GM18508 (cell line): ENCODE data around the gene TMPRSS13.

Experiments
- ATAC-seq: cut with Tn5 transposase; IDR thresholded peaks from one replicate; pipeline ENCODE4 v1.9.1; 2021; ENCODE audit warnings: moderate number of reproducible peaks; ENCODE audit not compliant: insufficient read depth, unreplicated experiment

Gene TMPRSS13

GRCh38 chr11:117900720-117901440 is 28.3 kb downstream of the TMPRSS13 start:
- ATAC-seq, result no peak

GRCh38 chr11:117900121-117900648 is 29.0 kb downstream of the TMPRSS13 start:
- ATAC-seq, result no peak

DNA sequence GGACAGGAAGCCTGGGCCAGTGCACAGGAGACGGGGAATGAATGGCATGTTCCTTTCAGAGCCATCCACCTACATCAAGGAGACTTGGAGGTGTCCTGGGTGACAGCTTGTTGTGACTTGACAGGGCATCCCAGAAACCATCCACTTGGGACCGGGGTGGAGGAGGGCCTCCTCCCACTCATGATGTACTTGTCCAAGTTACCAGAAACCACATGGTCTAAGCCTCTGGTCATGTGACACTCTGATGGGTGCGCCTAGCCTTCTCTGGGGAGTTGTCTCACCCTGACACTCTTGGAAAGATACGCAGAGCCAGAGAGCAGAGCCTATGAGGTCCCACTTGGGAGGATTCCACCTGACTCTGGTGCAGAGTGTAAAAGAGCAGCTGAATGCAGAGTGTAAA is 31.1 kb downstream of the TMPRSS13 start:
- ATAC-seq, result no peak

DNA sequence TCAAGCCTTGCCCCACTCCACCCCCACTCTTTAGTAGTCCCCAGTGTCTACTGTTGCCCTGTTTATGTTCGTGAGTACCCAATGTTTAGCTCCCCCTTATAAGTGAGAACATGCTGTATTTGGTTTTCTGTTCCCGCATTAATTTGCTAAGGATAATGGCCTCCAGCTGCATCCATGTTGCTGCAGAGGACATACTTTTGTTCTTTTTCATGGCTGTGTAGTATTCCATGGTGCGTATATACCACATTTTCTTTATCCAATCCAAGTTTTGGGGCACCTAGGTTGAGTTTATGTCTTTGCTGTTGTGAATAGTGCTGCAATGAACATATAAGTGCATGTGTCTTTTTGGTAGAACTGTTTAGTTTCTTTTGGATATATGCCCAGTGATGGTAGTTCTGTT is 36.6 kb downstream of the TMPRSS13 start:
- ATAC-seq, result no peak

DNA sequence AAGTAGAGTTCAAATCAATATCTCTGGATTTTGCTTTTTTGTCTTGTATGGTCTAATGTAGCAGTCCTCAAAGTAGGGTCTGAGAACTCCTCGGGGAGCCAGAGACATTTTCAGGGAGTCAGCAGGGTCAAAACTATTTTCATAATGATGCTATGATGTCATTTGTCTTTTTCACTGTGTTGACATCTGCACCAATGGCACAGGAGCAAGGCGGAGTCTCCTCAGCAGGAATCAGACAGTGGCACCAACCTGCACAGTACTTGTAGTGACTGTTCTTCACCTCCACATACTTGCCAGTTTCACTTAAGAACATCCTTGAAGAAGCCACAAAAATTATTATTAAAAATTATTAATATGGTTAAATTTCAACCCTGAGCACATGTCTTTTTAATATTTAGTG is 37.8 kb downstream of the TMPRSS13 start:
- no peak for ATAC-seq

GRCh38 chr11:117888139-117888566 is 41.0 kb downstream of the TMPRSS13 start:
- ATAC-seq, result no peak

DNA sequence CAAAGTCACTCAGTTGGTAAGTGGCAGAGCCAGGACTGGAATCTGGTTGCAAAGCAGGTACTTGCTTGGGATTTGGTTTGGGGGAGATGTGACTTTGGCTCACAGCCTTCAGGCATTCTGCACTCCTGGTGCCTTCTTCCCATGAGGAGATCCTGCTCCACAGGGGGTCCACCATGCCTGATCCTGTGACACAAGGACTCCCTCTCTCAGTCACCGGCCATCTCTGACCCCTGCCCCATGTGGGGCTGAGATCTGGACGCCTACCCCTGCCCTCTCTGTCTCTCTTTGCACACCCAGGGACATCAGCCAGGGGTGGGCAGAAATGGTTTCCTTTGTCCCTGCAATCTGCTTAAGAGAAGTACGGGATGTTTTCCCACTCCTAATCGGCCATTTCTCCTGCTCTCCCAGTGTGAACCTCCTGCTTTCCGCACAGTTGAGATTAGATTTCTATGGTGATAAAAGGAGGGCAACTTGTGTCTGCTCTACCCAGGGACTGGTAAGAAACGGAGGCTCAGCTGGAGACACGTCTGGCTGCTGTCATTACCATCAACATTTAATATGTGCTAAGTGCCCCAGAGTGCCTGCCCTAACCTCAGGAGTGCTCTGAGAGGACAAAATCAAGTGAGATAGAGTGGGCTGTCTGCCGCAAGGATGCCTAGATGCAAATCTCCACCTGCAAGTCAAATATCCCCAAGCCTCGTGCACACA is 41.6 kb downstream of the TMPRSS13 start:
- ATAC-seq, result no peak

DNA sequence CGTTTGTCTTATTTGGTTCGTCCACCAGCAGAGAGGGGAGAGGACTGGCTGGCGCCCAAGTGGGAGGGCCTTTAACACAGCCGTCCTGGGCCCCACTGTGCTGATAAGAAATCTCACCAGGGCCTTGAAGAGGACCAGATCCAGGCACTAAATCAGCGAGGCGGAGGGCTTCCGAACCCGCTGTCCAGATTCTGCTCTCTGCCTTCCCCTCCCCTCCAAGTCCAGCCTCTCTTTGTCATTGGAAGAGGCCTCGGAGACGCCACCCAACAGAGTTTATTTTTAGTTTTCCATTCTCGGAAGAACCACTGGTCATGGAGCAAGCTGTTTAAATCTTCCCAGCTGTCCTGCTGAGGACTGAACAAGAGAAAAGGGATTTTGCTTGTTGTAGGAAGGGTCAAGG is 43.4 kb downstream of the TMPRSS13 start:
- ATAC-seq, result no peak

DNA sequence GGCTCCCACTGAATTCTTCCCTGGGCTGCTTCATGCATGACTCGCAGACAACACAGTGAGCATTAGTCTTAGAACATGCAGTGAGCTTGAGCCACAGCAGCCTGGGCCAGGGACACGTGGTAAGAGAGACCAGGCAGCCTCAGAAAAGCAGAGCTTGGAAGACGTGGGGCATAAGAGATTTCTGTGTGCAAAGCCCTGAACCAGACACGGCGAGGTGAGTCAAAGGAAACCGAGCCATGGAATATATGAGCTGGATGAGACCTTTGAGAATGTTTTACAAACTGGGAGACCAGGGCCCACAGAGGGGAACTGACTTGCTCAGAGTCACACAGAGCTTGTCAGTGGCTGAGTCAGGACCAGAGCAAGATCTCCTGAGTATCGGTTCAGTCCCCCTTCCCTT is 44.2 kb downstream of the TMPRSS13 start:
- ATAC-seq, result no peak

DNA sequence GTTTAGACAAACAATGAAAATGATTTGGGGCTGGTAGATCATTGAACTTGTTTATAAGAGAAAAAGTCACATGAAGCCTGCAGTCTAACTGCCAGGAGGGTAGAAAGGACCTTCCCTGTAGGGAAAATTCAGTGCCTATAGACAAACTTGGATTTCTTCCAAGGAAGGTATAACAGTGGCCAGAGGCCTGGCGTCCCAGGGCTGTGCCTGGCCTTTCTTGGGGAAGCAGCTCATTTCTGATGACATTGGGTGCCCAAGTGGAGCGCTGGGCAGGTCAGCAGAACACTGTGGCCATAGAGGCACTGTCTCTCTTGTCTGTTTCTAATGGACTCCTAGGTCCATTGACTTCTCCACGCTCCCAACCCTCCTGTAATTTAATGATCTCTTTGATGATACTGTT is 46.1 kb downstream of the TMPRSS13 start:
- no peak for ATAC-seq

GRCh38 chr11:117882311-117882905 is 46.8 kb downstream of the TMPRSS13 start:
- ATAC-seq, result no peak

- ATAC-seq, result no peak
Measured at GRCh38 chr11:117881217-117881616, 48.0 kb downstream of the TMPRSS13 start.

GRCh38 chr11:117879516-117880480 is 49.4 kb downstream of the TMPRSS13 start:
- no peak for ATAC-seq

DNA sequence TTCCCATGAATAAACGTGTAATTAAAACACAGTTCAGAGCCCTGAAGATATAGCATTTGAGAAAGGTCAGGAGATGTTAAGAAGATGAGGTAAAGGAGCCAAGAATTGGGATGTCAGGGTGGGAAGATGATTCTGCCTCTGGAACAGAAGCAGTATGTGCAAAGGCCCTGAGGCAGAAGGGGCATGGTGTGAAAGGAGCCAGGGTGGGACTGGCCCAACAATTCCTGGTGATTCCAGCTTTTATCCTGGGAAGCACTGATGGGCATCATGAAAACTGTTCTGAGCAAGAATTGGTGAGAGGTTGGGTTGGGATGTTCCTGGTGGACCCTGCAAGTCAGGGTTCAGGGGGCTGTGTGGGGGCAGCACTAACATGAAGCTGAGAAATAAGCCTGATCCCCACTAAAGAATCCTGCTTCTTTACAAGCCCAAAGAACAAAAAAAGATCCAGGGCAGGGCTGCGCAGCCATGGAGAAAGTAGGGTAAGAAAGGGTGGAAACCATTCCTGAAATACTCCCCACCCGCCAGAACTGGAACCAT is 50.2 kb downstream of the TMPRSS13 start:
- no peak for ATAC-seq

- ATAC-seq, result no peak
Measured at GRCh38 chr11:117878314-117878938, 50.8 kb downstream of the TMPRSS13 start.

DNA sequence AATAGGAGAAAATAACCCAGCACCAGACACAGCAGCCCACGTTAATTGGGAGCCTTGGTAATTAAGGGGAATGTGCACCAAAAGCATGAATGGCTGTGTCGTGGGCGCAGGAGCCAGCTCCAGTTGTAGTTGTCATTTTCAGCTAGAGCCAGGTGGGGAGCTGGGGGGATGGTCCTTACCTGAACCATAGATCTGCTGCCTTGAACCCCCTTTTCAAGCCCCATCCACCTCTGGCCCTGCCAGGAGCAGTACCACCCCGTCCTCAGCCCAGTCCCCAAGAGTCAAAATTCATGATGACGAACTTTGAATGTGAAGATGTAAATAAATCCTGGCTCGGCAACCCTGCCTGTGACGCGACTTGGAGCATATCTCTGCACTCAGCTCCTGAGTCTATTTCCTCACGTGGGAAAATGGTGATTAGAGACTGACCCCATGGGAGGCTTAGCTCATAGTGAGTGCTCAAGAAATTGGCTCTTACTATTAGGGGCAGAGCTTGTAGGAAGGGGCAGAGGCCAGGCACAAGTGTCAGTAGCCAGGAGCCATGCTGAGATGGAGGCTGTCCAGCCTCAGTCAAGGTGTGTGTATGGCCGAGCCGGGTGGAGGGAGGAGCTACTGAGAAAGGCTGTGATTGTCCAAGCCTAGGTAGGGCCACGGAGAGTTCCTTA is 52.0 kb downstream of the TMPRSS13 start:
- ATAC-seq, result no peak

- no peak for ATAC-seq
Measured at GRCh38 chr11:117876341-117877119, 52.7 kb downstream of the TMPRSS13 start, which contains the start of gene FXYD6. Gene FXYD6 (minus strand): TSS chr11:117876658. CDS start chr11:117842776, 33,882 bp downstream.

GRCh38 chr11:117876059-117876340 is 53.2 kb downstream of the TMPRSS13 start:
- ATAC-seq, result no peak
